Activated T-helper 1 cell treated with anti-CD3 and anti-CD28 coated beads, Interleukin-2, amount 50 U/mL, for 16 hours (primary cell): ENCODE results near the gene RABGAP1.

Source experiments
- DNase-seq, 2 donors: peaks; one replicate each; pipeline ENCODE4 v3.0.0-alpha.2; 2020; ENCODE audit warnings: low read depth in 1 of 2, low spot score in 1 of 2

The RABGAP1 gene

GRCh38 chr9:123109540-123110279 is 168.9 kb downstream of the RABGAP1 start:
- DNase-seq = no peak

DNA sequence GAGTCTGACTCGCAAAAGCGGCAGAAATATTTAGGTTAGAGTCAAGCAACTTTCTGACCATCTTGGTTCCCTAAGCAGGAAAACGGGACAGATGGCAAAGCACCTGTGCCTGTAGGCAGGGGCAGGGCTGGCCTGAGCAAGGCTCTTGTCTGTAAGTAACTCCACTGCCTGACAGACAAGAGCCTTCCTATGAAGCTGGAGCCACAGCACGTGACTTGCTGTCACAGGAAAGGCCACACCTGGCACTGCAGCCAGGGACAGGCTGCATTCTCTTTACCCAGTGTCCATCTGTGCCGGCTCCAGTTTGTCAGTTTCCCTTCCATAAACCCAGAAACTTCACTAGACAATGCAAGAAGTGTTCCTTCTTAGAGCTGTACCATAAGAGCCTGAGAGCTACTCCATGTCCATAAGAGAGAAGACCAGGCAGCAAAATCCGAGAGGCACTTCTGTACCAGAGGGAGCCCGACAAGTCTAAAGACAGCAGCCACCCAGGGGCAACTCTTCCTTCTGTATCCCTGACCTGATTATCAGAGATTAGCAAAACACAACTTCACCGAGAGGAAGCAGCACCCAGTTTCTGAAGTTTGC is 170.7 kb downstream of the RABGAP1 start:
- no peak for DNase-seq

GRCh38 chr9:123112015-123112975 is 171.5 kb downstream of the RABGAP1 start:
- DNase-seq = no peak

- no peak for DNase-seq
These were observed 172.4 kb downstream of the RABGAP1 start for GRCh38 chr9:123113185-123113584.

DNA sequence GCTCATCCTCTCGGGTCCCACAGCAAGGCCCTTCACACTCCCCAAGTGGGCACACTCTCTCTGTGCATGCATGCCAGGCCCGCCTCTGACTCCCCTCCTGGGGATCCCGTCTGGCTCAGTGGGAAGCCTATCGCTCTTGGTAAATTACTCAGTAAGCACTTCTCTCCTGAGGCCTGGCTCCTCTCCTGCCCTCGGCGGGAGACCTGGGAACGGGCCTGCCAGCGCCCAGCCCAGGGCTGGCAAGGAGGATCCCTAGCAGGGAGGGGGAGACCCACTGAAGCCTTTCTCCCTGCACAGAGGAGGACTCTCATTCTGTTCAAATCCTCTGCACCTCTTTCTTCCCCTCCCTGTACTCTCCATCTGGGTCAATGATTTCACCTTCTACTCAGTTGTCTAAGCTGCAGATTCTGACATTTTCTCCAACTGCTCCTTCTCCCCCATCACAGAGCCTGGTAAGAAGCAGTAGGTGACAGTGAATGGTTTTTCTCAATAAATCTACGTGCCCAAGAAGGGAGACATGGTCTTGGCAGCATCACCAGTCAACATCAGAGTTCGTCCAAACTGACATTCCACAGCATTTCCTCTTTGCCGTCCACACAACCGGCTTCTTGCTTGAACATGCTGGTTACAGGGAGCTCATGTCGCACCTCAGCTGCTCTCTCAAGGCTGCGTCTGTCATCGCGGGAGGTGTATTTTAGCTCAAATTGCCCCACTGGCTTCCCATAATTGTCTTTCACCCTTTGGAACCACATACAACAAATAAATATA is 174.5 kb downstream of the RABGAP1 start:
- DNase-seq = no peak

DNA sequence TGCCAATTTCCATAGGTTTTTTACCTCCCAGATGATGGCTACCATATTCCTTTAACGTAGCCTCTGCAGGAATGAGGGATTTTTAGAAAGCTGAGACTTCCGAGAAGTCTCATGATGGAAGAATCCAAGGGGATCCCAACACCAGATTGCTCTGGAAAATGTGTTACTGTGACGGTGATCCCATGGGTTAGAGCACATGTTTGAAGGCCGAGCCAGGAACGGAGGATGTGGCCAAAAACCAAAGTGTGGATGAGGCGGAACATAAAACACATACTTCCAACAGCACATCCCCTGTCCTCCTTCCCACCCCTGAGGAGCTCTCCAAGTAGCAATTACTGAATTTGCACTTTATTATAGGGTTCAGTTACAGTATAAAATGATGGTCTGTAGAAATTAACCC is 175.2 kb downstream of the RABGAP1 start:
- DNase-seq = no peak

DNA sequence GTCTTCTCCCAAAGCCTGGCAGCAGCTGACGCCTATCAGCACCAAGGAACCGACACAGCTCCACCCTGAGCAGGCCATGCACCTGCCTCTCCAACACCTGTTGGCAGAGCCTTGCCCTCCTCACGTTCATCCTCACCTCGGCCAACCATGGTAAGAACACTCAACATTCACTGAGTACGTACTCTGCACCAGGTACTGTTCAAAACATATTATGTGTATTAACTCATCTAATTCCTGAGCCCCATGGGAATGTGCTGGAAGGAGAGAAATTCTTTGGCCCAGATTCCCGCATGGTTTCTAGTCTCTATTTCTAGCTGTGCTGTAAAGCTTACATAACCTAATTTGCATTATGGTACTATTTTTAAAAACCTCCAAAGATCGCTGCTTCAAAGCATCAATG is 178.7 kb downstream of the RABGAP1 start:
- DNase-seq = no peak

DNA sequence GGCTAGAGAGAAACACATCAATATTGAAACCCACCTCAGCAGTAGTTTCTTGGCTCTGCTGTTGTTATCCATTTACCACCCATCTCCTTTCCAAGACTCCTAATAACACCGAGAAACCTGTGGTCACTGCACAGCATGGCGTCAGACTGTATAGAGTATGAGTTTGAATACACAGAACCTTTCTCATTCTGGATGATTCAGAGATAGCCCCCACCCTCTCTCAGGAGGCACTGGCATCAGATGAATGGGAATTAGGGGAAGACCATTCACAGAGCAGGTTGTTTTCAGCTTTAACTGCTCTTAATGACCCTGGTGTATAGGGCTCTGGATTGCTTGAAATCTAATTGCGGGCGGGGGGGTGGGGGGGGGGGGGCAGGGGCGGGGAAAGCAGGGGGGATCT is 179.3 kb downstream of the RABGAP1 start:
- no peak for DNase-seq

GRCh38 chr9:123120953-123121352 is 180.1 kb downstream of the RABGAP1 start:
- DNase-seq = no peak

DNA sequence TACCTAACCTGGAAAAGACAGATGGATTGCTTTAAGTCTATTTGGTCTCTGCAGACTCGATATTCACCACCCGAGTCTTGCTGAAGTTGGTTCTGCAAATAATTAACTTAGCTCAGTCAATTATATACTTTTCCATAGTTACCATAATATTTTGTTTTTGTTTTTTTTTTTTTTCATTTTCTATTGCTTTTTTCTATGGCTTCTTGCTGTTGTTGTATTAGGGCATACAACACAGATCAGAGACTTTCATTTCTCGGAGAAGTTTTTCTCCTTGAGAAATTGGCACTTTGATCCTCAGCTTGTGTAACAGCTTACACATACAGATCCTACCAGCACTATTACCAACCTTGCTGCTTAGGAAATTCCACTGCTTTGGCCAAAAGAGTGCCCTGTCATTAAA is 180.6 kb downstream of the RABGAP1 start:
- no peak for DNase-seq

GRCh38 chr9:123127512-123128075 is 186.8 kb downstream of the RABGAP1 start:
- DNase-seq = no peak

GRCh38 chr9:123128591-123128990 is 187.8 kb downstream of the RABGAP1 start:
- no peak for DNase-seq

DNA sequence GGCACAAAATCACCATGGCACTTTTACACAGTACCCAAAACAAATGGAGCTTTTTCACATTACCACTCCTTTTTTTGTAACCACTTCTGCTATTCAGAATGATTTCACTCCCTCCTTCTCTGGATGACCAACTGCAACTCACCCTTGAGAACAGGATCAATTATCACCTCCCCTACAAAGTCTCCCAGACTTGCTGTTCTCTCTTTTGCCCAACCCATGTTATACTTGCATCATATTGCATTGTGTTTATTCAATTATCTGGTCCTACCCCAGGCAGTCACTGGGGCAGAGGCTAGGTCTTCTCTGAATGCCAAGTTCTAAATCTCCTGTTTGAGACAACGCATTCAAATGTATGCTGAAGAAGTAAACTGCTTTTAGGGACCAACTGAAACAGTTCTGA is 188.6 kb downstream of the RABGAP1 start:
- no peak for DNase-seq

- DNase-seq = no peak
These were observed 190.4 kb downstream of the RABGAP1 start for GRCh38 chr9:123131258-123131657.

DNA sequence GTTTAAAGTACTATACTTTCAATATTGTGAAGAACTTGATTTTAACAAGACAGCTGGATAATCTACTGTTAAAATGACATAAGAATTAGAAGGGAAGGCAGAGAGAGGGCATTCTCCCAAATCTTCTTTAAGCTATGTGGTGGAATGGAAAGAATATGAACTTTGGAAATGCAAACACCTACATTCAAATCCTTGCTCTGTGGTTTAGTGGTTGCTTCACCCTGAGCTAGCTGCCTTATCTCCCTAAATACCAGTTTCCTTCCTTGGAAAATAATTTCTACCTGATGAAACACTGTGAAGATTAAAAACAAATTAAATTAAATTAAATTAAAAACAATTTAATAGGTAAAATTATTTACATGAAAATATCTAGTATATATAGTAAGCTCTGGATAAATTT is 191.2 kb downstream of the RABGAP1 start:
- DNase-seq = no peak

GRCh38 chr9:123132696-123133095 is 191.9 kb downstream of the RABGAP1 start:
- no peak for DNase-seq

DNA sequence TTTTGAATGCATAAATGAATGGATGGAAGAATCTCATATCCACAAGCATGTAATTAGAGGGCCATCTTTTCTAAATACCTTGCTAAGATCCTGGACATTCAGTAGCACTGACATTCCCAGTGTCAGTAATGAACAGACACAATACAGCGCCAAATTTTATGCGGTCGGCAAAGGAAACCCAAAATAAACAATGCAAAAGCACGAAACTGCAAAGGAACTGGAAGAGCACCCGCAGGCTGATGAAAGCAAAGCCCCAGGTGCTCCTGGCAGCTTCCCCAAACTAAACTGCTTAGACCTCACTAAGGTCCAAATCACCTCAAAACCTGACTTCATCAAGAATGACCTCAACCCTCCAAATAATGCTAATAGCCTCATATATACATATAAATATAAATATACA is 194.6 kb downstream of the RABGAP1 start:
- no peak for DNase-seq

DNA sequence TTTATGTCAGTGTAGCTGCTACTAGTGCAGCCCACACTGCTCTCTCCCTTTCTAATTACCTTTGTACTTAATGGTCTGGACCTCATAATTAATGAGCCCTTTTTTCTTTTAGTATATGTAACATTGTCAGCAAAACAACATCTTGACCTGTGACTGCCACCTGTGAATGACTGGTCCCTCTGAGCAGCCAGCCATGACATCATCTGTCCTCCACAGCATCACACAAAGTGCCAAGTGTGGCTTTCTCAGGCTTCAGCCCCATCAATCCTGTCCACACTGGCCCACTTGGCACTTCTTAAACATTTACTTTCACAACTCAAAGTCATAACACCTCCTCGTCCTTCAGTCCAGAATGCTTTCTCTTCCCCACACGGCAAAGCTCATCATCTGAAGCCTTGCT is 197.3 kb downstream of the RABGAP1 start:
- no peak for DNase-seq

- DNase-seq = no peak
These were observed 208.2 kb downstream of the RABGAP1 start for GRCh38 chr9:123149067-123149466.

DNA sequence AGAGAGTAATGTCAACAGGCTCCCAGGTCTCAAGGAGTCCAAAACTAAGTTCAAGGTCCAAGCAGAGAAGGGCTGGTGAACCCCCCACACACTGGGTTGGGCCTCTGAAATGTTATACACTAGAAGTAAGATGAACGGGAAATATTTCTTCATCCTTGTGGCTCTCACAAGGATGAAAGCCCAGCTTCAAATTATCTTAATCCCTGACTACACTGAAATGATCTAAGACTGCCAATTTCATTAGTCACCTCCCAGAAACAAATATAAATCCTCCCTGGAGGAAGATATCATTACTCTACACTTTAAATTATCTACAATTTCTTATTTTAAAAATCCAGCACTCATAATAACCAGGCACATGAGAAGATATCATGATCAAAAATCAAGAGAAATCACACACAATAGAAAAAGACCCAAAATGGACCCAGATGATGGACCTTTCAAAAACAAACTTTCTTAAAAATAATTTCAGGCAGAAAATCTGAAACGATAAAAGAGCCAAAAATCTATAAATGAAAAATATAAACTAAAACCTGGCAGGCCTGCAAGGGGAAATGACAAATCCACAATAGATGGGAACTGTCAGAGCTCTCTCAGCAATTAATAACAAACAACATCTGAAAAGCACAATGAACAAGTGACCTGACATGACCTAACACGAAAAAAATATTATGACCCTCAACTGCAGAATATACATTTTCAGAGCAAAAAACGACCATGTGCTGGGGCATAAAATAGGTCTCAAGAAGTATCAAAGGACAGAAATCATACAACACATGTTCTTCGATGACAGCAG is 210.1 kb downstream of the RABGAP1 start:
- no peak for DNase-seq
